Left lung (tissue), 10 donors: ENCODE measurements around the gene COX7A1. TPM values are rescaled to one million over a fixed set of nuclear protein-coding genes. Genes with fewer than 3 reads are reported as not detected.

Experiments
- ATAC-seq: fragments of 200-7000 bp; cut with Tn5 transposase; one replicate; pipeline ENCODE4 v1.9.1; 2020; ENCODE audit warnings: moderate library complexity
- DNase-seq, 4 donors: peaks; one replicate each; pipeline ENCODE4 v3.0.0-alpha.2; 2013 to 2020
- H3K27ac ChIP-seq, 2 donors: fragments of 200-600 bp; sonication (generic) in 1 of 2; one replicate each; pipeline versions ENCODE4 v1.5.0 to v1.8.0; 2020 to 2021
- H3K27me3 ChIP-seq, 2 donors: fragments of 200-600 bp; sonication (generic) in 1 of 2; one replicate each; pipeline versions ENCODE4 v1.5.0 to v1.8.0; 2020 to 2021
- H3K36me3 ChIP-seq, 2 donors: fragments of 200-600 bp; sonication (generic) in 1 of 2; one replicate each; pipeline versions ENCODE4 v1.5.0 to v1.8.0; 2020 to 2021
- H3K4me1 ChIP-seq, 2 donors: fragments of 200-600 bp; one replicate each; pipeline ENCODE4 v1.8.0; 2021
- H3K4me3 ChIP-seq, 2 donors: fragments of 200-600 bp; sonication (generic) in 1 of 2; one replicate each; pipeline versions ENCODE4 v1.5.0 to v1.8.0; 2020 to 2021; ENCODE audit warnings: mild to moderate bottlenecking in 1 of 2
- H3K9me3 ChIP-seq, 2 donors: fragments of 200-600 bp; sonication (generic) in 1 of 2; one replicate each; pipeline versions ENCODE4 v1.5.0 to v1.8.0; 2020 to 2021
- intact Hi-C, 2 donors: fragments of 100-400 bp; cut with DNase I; formaldehyde crosslinking; loops; one replicate each; pipeline versions ENCODE4 v1.11.2 to v1.14.2; 2022
- polyA plus RNA-seq, 6 donors: library from polyadenylated mRNA; unstranded; fragments of 120-200 nt; gene quantifications; one replicate each; pipeline ENCODE4 v1.2.1, GENCODE V29; 2013; ENCODE audit not compliant: insufficient read length in 6 of 6
- total RNA-seq, 2 donors: library from RNA; stranded (reverse); fragmentation: NEBNext Ultra II Directional; extraction: Animal tissue kit (Norgen Biotek cat#: 25700); gene quantifications; one replicate each; pipeline ENCODE4 v1.2.1, GENCODE V29; 2021
- TF ChIP-seq, protein P1 (sequence below), 2 donors: fragments of 200-600 bp; sonication (generic) in 1 of 2; IDR thresholded peaks; one replicate each; pipeline versions ENCODE4 v1.5.0 to v1.8.0; 2021; ENCODE audit warnings: antibody characterized with exemption in 2 of 2
- donor health status: DM: no; HTN: yes; CAD: no.
- donor health status: DM: no; HTN: no; CAD: no.

Gene COX7A1
- total and polyA plus RNA-seq, 8 donors, result 29.4 to 64.9 (median 38.3) TPM

DNA sequence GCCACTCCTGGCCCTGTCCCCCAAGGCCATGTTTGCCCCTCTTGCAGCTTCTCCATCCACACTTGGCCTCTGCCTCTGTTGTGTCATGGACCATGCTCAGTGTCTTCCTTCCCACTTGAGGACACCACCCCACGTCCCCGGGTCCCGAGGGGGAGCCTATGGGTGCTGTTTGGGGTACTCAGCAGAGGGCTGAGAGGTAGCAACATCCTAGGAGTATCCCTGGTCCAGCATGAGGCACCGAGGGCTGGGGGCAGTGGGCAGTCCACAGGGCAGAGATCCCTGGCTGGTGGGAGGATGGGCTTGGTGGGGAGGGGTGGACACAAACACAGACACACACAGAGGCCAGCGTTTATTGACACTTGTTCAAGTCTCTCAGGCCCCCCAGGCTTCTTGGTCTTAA lies 1.7 kb downstream of the COX7A1 start:
- H3K27ac ChIP-seq, result peak overlapping the region; percentile 86 to 92
- peaks cover 0 to 71% of the 10 kb centered on the region in 2 donors for H3K36me3 ChIP-seq
- TF ChIP-seq, protein P1, sequence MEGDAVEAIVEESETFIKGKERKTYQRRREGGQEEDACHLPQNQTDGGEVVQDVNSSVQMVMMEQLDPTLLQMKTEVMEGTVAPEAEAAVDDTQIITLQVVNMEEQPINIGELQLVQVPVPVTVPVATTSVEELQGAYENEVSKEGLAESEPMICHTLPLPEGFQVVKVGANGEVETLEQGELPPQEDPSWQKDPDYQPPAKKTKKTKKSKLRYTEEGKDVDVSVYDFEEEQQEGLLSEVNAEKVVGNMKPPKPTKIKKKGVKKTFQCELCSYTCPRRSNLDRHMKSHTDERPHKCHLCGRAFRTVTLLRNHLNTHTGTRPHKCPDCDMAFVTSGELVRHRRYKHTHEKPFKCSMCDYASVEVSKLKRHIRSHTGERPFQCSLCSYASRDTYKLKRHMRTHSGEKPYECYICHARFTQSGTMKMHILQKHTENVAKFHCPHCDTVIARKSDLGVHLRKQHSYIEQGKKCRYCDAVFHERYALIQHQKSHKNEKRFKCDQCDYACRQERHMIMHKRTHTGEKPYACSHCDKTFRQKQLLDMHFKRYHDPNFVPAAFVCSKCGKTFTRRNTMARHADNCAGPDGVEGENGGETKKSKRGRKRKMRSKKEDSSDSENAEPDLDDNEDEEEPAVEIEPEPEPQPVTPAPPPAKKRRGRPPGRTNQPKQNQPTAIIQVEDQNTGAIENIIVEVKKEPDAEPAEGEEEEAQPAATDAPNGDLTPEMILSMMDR (IDR thresholded peaks at IDR 0.05), result no peak
- no peak for ATAC-seq
- DNase-seq, result peak in 1 of 4 donors; percentile 52
- no peaks in the 10 kb centered on the region for H3K27me3 ChIP-seq
- intact Hi-C loops, result no loop called here
- H3K4me3 ChIP-seq, result no peak overlapping the region
- H3K4me1 ChIP-seq, result peaks cover 0 to 22% of the 10 kb centered on the region in 2 donors
- H3K9me3 ChIP-seq, result no peaks in the 10 kb centered on the region

DNA sequence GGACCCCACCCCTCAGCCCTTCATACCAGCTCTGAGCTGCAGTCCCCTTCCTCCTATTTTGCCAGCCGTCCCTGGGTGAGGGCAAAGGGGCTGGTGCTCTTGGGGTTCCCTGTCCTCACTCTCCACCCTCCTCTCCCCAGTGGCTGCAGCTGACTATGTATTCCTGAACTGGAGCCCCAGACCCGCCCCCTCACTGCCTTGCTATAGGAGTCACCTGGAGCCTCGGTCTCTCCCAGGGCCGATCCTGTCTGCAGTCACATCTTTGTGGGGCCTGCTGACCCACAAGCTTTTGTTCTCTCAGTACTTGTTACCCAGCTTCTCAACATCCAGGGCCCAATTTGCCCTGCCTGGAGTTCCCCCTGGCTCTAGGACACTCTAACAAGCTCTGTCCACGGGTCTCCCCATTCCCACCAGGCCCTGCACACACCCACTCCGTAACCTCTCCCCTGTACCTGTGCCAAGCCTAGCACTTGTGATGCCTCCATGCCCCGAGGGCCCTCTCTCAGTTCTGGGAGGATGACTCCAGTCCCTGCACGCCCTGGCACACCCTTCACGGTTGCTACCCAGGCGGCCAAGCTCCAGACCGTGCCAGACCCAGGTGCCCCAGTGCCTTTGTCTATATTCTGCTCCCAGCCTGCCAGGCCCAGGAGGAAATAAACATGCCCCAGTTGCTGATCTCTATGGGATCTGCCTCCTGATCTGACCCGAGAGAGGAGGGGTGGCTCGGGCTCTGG lies 2.4 kb downstream of the COX7A1 start:
- H3K27ac ChIP-seq, result peak overlapping the region in 1 of 2 donors; percentile 13
- intact Hi-C loops, result no loop called here

DNA sequence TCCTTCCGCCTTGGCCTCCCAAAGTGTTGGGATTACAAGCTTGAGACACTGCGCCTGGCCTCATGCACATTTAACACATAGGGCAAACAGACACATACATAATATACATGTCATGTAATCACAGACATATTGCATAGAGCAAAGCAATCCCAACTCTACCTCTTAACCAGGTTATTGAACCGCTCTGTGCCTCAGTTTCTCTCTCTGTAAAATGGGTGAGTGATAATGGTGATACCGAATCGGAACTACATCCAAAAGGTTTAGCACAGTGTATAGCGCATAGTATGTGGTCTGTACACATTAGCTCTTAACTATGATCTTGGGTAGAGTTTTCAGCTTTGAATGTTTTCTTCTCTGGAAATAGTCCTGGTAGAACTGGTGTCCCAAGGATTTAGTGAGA lies 7.6 kb downstream of the COX7A1 start:
- H3K4me1 ChIP-seq, result peaks cover 0 to 16% of the 10 kb centered on the region in 2 donors
- TF ChIP-seq, protein P1 (IDR thresholded peaks at IDR 0.05), result no peak
- DNase-seq (peak in 1 of 4 donors; percentile 3), ATAC-seq (no peak)
- no peak overlapping the region for H3K27ac ChIP-seq
- no peak overlapping the region for H3K4me3 ChIP-seq
- no peaks in the 10 kb centered on the region for H3K27me3 ChIP-seq
- H3K9me3 ChIP-seq, result no peaks in the 10 kb centered on the region
- intact Hi-C loops, result no loop called here
- H3K36me3 ChIP-seq, result peaks cover 0 to 81% of the 10 kb centered on the region in 2 donors

More for the DNA sequence above, 2.4 kb downstream of the COX7A1 start:
- Histone ChIP-seq H3K36me3 (peaks cover 0 to 78% of the 10 kb centered on the region in 2 donors), H3K9me3 (no peaks in the 10 kb centered on the region), H3K4me1 (peaks cover 0 to 22% of the 10 kb centered on the region in 2 donors), H3K4me3 (no peak overlapping the region), H3K27me3 (no peaks in the 10 kb centered on the region)
- peak in 1 of 4 donors; percentile 55 for DNase-seq
- TF ChIP-seq, protein P1 (IDR thresholded peaks at IDR 0.05), result no peak
- no peak for ATAC-seq

DNA sequence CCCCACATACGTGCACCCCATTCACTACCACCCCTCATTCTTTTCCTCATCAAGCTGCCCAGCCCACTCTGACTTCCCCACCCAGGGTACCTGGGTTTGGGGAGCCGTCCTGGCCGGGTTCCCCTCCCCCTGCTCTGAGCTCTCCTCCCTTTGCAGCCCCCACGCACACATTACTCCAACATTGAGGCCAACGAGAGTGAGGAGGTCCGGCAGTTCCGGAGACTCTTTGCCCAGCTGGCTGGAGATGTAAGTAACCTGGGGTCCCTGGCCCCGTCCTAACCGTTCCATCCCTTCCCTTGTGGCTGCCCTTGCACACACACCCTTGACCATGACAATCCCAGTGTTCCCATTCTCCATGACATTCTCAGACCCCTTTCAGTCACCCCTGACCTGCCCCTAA lies 9.8 kb downstream of the COX7A1 start:
- TF ChIP-seq, protein P1 (IDR thresholded peaks at IDR 0.05), result no peak
- intact Hi-C loops, result no loop called here

DNA sequence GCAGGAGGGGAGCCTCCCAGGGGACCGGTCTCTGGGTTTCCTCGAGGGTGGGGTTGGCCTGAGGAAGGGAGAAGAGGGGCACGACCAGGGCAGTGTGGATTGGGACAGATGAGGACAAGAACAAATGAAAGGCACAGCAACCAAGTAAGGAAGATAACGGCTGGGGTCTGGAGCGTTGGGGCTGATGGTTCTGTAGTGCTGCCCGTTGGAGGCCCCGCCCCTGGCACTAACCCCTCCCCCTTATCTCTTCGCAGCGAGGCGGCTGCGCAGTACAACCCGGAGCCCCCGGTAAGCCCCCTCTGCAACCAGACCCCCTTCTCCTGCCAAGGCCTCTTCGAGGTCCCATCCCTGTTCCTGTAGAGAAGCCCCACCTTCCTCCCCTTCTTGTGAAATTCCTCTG lies 10.2 kb downstream of the COX7A1 start:
- intact Hi-C loops, result no loop called here
- Histone ChIP-seq H3K27ac (no peak overlapping the region), H3K36me3 (peaks cover 0 to 55% of the 10 kb centered on the region in 2 donors), H3K27me3 (no peaks in the 10 kb centered on the region), H3K4me1 (peaks cover under 1 to 35% of the 10 kb centered on the region in 2 donors), H3K4me3 (no peak overlapping the region), H3K9me3 (no peaks in the 10 kb centered on the region)
- TF ChIP-seq, protein P1 (IDR thresholded peaks at IDR 0.05), result no peak
- DNase-seq (peak in 1 of 4 donors; percentile 55), ATAC-seq (no peak)

More for the DNA sequence above, 9.8 kb downstream of the COX7A1 start:
- Histone ChIP-seq H3K4me3 (no peak overlapping the region), H3K36me3 (peaks cover 0 to 59% of the 10 kb centered on the region in 2 donors), H3K27ac (no peak overlapping the region), H3K4me1 (peaks cover 0 to 30% of the 10 kb centered on the region in 2 donors), H3K9me3 (no peaks in the 10 kb centered on the region), H3K27me3 (no peaks in the 10 kb centered on the region)
- ATAC-seq (no peak), DNase-seq (peak in 1 of 4 donors; percentile 31)
